RPMI7951 (cell line): Measurements from ENCODE around the gene TSPAN2. TPM values are rescaled to one million over a fixed set of nuclear protein-coding genes. Genes with fewer than 3 reads are reported as not detected.

Experiments used
- DNase-seq: peaks from one replicate; pipeline ENCODE4 v3.0.0-alpha.2; 2012; ENCODE audit warnings: low read depth
- total RNA-seq: library from RNA; depleted of rRNA; stranded (reverse); fragments of >200 nt; shearing (Covaris generic); gene quantifications from 2 replicates; pipeline ENCODE4 v1.2.3, GENCODE V29; 2014

Gene TSPAN2
- total RNA-seq, 1 experiment from 2014 or later, result 1.4 TPM

DNA sequence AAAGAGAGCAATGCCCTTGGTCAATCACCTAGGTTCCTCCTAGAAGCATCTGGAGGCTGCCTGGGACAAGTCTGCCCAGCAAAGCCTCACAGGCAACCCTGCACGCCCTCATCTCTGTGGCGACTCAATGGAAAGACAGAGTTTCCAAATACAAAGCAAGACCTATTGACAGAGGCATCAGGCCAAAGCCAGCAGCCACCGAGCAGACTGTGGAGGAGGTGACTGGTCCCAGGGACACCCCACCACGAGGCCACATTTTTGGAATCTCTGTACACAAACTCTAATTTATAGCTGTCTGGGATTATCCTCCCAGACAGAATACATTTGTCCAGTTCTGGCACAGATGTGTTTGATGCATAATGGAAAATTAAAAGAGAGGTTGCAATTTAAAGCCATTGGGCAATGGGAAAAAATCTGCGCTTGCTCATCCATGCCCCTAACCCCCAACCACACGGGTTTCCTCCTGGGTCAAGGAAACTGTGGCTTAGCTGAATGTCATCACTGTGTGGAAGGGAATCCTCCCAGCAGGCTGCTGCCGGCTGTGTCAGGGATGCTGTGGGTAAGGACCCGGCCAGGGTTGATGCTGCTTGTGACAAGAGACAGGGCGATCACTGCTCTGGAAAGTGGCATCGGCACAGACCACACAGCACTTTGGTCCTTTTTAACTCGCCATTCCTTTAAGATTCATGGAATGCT, 14.3 kb downstream of the TSPAN2 start:
- peak; percentile 72 for DNase-seq

DNA sequence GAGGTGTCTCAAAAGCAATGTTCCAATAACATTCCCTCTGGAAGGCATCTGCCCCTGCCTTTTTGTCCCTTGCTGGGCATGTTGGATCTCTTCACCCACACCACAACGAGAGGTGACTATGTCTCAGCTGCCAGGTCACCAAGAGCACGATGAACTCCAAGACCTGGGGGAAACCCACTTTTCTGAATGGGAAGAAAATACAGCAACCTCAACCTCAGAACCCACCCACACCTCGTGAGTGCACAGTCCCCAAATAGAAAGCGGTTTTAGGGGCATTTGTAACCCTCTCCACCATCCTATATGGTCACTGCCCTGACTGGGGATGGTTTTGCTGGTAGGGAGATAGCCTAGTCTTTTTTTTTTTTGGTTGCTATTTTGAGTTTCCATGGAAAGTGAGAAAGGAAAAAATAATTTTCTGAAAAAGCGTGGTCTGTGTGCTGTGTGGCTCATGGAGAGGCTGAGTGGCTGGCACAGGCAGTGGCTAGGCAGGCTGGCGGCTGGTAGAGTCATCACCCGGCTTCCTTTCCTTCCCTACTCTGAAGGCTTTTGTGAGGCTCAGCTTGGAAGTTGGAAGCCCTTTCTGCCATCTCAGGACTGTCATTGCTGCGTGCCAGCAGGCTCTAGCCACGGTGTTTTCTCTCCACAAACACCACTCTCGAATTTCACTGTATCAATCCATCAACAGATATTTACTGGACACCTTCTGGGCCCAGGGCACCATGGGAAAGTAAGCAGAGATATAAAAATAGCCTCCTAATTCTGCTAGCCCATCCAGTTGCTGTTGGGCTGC, 15.8 kb downstream of the TSPAN2 start:
- no peak for DNase-seq

DNA sequence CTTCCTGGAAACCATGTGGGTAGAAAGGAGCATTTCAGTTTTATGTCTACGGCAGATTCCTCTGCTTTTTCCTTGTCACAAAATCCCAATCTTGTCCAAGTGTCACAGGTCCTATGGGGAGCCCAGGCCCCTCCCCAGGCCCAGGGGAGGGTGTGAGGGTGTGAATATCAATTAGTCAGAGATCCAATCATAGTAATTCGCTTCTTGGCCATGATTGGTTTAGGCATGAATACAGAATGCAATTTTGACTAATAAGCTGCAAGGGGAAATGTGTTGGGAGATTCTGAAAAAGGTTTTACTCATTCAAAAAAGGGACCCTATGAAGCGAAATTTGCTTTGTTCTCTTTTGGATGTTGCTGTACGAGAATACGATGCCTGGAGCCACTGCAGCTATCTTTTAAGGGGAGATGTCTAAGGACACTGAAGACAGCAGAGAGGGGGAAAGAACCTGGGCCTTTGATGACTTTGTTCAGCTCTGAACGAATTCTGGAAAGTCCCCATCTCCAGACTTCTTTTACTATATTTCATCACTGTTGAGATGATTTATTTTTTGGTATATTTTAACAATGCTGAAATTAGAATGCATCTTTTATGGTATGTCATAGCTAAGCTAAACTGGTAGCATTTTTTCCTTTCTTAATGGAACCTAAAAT, 18.2 kb downstream of the TSPAN2 start:
- no peak for DNase-seq

DNA sequence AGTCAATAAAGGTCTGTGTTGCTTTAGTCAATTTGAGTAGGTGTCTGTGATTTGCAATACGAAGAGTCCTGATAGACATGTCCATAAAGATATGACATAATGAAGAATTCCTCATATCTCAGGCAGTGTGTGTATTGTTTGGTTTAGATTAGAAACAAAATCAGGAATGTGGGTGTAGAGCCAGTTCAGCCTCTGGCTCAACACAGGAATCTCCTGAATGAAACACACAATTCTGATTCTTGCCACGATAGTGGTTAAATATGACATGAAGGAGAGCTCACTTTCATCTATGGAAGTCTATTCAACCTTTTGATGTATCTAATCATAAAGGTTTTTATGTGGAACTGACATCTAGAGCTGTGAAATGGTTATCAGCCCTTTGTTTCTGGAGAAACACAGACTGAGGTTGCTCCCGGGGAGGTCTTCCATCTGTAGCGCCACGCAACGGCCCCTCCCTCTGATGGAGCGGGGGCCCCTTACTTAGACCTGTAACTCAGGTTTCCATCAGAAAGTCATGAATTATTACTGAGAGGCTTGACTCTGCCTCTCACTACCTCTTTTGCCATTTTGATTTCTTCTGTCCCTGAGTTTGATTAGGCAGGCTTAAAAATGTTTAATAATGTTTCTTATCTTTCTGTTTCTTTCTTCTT, 19.5 kb downstream of the TSPAN2 start:
- DNase-seq, result peak; percentile 63

DNA sequence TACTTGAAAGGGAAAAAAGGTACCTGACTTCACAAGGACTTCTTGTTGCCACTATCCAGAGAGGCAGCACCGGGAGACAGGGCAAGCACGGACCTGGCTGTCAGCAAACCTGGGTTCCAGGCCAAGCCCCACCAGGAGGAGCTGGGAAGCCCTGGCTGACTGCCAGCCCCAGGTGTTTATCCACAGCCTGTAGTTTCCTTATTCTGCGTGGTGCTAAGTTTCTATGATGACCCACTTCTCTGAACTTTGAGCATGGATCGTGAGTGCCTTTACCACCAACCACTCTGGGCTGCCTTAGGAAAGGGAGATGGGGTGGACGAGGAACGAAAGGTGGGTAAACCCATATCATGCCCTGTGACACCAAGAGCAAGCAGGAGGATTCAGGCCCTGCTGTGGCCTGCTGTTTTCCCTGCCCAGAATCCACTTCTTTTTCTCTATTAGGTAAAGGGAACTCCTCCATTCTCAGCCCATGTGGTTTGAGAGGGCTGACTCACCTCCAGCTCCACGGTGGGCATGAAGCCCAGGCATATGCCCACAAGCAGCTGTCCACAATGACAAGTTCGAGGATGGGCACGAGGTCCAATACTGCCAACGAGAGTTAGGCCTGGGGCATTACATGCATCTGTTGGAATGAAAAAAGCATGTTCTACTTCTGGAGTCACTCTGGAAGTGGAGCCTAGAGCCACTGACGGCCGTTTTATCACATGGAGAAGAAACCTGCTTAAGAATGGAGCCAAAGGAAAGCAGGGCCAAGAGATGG, 20.3 kb downstream of the TSPAN2 start:
- DNase-seq, result peak; percentile 96

DNA sequence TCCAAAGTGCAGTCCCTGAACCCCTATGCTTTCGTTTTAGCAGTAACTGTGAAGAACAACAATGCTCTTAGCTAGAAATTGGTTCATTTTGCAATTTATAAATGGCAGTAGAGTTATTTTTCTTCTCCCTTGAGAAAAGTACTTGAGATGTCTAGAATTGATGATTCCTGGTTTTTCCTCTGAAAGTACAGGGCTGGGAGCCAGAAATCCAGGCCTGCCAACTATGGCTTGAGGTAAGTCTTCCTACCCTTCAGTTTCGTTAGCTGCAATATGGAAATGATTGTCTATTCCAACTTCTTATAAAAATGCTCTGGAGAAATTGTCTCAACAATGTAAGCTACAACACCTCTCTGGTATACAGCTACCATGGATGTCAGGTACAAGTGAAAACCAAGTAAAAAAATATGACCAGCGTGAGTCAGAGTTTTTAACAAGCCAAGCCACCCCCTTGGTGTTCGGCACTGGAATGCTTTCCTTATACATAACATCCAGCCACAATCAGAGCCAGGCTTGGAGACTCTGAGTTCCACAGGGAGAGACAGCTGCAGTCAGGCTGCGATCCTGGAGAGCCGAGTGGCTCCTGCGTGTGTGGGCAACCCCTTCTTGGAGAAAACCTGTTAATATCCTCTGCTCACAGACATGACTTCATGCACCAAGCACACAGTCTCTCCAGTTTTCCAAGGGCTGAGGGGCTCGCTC, 22.0 kb downstream of the TSPAN2 start:
- peak; percentile 86 for DNase-seq

DNA sequence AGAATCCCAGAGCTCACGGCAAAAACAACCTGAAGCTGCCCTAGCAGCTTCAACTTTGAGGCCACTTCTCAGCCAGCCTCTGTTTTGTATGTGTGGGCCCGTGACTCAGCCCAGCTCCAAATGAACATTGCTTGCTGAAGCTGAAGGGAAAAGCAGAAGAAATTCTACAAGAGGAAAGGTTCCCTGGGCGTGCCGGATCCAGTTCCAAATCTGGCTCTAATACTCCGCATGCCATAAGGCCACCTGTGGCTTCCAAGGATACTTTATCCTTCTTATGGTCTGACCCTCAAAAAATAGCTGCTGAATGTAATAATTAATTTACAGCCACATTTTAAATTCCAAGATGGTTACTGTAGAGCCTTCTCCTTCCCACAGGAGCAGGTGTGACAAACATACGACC, 24.3 kb downstream of the TSPAN2 start:
- DNase-seq, result peak; percentile 57

DNA sequence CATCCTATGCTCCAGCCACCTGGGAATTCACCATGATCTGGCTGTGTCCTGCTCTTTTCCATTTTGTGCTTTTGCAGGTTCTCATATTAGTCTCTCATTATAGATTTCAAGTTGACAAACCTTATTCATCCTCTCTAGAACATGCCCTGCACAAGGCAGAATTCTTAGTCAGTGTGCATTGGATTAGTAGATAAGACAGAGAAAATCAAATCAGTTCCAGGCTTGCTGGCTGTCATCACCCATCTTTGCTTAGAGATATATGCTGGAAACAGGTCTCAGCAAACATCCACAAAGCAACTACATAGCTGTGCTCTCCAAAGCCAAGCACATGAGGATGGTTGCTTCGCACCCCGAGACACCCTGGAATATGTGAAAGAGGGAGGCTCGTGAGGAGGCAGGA, 24.8 kb downstream of the TSPAN2 start:
- DNase-seq, result no peak

DNA sequence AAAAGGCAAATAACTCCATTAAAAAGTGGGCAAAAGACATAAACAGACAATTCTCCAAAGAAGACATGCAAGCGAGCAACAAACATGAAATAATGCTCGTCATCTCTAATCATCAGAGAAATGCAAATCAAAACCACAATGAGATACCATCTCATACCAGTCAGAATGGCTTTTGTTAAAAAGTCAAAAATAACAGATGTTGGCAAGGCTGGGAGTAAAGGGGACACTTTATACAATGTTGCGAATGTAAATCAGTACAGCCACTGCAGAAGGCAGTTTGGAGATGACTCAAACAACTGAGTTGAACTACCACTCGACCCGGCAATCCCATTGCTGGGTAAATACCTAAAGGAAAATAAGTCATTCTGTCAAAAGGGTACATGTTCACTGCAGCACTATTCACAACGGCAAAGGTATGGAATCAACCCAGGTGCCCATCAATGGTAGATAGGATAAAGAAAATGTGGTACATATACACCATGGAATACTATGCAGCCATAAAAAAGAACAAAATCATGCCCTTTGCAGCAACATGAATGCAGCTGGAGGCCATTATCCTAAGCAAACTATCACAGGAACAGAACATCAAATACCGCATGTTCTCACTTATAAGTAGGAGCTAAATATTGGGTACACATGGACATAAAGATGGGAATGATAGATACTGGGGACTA, 25.9 kb downstream of the TSPAN2 start:
- DNase-seq, result peak; percentile 92

DNA sequence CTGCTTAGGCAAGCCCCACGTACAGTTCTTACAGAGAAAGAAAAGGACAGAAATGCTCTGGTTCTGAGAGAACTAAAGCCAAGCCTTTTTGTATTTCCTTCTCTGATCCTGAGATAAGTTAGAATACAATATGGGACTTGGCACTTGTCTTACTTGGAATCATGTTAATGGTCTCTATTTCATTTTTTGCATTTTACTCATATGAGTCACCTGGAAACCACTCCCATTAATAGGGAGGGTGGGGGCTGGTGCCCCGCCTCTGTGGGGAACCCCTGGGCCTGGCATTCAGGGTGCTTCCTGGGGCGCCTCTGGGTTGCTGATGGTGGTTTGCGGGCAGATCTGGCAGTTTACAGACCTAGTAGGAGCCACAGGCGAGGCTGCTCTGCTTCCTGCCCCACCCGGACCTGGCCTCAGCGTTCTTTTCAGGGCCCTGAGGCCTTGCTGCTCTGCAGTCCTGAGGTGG, 26.7 kb downstream of the TSPAN2 start:
- peak; percentile 98 for DNase-seq

DNA sequence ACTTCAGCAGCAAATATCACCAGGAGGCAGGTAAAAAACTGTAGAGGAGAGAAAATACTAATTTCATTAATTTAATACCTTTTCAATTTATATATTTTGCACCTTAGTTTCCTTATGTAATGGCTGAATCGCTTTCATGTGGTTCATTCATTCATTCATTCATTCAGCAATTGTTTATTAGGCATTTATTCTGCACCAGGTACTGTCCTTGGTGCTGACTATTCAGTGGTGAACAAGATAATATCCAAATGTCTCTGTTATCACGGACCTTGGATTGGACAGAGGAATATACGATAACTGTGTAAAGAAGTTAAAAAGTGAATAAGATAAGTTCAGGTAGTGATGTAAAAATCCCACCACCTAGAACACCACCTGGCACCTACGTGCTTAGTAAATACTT, 28.8 kb downstream of the TSPAN2 start:
- DNase-seq, result no peak

DNA sequence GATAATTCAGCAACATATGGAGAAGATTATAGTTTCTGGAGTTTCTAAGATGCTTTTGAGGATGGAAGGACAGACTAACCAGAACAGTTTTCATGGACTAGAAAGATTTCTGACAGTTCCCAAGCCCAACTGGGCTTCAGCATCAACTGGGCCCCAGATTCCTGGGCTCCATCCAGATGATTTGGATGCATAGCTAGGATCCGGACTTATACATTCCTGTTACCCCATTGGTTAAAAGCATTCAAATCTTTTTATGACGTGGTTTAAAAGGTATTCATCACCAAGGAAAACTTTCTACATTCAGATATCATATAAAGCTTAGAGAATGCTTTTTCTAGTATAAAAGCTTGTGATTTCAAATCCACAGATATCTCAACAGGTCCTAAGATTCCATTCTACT, 30.0 kb downstream of the TSPAN2 start:
- DNase-seq, result no peak

DNA sequence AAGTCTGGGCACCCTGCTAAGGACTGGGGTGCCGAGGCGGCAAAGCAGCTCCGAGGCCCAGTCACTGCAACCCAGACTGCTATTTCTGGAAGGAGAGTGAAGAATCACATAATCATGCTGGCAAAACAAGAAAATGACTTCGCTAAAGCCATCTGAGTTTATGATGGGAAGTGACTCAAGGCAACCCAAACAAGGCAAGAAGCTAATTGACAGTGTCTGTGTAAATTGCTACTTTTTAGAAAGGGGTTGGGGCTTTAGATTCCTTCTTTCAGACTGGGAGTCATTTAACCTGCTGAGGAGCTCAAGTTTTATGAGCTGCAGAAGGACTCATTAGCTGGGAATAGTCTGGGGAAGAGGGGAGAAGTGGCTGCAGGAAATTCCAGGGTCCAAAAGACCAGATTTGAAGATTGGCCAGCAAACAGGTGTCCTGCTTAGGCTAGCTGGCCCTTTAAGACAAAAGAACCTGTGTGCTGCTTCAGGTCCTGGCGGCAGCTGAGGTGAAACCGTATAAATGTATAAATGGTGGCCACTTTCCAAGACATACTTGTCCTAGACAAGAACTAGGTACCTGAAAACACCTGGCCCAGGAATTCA, 31.5 kb downstream of the TSPAN2 start:
- no peak for DNase-seq

DNA sequence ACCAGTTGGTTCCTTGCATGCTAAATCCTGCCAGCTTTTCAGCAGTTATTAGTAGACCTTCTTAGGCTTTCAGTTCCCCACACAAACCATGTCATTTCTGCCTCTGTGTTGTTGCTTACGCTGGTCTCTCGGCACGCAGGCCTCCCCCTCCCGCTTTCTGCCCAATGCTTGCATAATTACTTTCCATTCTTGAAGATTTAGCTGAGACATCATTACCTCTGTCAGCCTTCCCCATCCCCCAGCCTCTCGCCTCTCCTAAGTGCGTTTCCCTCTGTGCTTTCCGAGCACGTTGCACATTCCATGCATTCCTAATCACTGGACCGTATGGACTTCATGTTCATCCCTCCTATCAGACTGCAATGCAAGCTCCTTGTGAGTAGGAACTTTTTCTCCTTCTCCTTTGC, 32.9 kb downstream of the TSPAN2 start:
- DNase-seq, result peak; percentile 66

DNA sequence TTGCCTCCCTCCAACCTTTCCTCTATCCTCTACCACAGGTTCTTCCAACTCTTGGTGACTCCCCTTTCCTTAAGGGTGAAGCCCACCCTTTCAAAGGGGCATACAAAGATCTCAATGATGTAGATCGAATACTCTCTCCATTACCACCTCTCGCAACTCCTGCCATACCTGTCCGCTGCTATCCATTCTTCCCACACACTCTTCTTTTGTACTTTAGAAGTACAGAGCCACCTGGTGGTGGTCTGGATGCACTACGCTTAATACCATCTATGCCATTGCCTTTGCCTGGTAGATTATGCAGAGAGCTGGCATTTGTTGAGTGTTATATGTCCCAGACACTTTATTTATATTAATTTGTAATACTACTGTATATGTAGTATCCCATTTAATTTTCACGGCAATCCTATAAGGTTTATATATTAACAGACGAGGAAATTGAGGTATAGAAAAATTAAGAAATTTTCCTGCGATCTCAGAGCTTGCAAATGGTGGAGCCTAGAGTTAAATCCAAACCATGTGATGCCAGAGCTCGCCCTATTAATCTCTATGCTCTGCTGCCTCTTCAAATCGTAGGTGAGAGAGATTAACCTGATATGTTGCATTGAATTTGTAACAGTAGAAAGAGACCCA, 36.7 kb downstream of the TSPAN2 start:
- peak; percentile 61 for DNase-seq

DNA sequence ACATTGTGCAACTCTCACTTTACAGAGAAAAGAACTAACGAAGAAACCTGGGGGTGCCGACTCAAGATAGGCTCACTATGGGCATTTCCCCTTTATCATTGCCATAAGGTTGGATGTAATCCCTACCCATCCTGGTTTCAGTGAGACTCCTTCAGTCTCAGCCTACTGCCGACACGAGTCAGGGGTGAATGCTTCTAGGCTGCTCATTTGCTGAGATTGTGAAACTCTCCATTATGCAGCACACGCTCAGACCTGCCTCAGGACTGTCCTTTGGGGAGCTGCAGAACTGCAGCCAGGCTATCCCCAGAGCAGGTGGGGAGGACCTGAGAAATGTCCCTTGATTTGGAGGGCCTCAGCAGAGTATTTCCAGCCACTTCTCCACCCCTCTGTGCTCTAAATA, 37.5 kb downstream of the TSPAN2 start:
- no peak for DNase-seq

DNA sequence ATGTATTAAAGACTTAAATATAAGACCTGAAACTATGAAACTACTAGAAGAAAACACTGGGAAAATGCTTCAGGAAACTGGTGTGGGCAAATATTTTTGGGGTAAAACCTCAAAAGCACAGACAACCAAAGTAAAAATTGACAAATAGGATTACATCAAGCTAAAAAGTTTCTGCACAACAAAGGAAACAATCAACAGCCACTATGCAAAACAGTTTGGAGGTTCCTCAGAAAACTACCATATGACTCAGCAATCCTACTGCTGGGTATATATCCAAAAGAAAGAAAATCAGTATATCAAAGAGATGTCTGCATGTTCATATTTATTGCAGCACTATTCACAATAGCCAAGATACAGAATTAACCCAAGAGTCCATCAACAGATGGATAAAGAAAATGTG, 42.6 kb downstream of the TSPAN2 start:
- no peak for DNase-seq

DNA sequence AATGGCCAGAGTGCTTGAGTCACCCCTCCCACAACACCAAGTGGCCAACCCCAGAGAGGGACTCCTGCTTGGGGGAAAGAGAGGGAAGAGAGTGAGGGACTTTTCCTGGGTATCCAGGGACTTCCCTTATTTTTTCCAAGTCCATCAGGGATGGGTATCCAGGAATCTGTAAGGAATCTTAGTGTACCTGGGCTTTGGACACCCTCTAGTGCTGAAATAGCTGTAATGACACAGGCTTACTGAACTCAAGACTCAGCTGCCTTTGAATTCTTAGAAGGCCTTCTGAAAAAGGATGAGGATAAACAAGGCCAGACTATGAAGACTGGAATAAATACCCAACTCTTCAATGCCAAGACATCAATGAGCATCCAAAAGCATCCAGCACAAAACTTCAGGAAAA, 47.6 kb downstream of the TSPAN2 start:
- DNase-seq, result peak; percentile 31

DNA sequence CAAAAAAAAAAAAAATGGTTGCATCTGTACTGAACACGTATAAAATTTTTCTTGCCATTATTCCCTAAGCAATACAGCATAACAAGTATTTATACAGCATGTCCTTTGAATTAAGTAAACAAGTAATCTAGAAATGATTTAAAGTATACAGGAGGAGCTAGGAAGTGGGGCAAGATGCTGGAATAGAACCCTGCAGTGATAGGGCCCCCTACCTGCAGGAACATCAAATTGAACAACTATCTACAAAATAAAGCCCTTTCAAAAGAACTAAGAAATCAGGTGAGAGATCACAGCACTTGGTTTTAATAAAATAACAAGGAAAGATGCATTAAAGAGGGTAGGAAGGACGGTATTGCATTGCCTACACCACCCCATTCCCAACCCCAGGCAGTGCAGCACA, 48.8 kb downstream of the TSPAN2 start:
- DNase-seq, result no peak
